GM12878 (cell line): Measurements from ENCODE around the gene ARX. TPM values are rescaled to one million over a fixed set of nuclear protein-coding genes. Genes with fewer than 3 reads are reported as not detected.

Source experiments
- ATAC-seq: fragments of 200-7000 bp; cut with Tn5 transposase; 3 replicates; pipeline ENCODE4 v1.9.1; 2020; ENCODE audit warnings: mild to moderate bottlenecking, moderate library complexity
- BruUV-seq: library from RNA; stranded (reverse); fragments of 400-500 nt; replicated peaks from 2 replicates; lab custom pipeline; 2021; lab: Mats Ljungman, UMichigan
- CTCF ChIA-PET: fragments of 300-600 bp; sonication (Branson Sonifier 250); formaldehyde crosslinking; extraction: SDS; loops from one replicate; lab custom pipeline; 2021; ENCODE audit warnings: inconsistent platforms; lab: Yijun Ruan, JAX
- POLR2A ChIA-PET: fragments of 350-600 bp; formaldehyde crosslinking; extraction: SDS; loops from one replicate; lab custom pipeline; 2021; ENCODE audit warnings: inconsistent platforms; lab: Charles Lee
- RAD21 ChIA-PET: fragments of 300-600 bp; sonication (Branson Sonifier 250); formaldehyde crosslinking; loops from one replicate; lab custom pipeline; 2023; ENCODE audit warnings: antibody characterized with exemption; ENCODE audit not compliant: unreplicated experiment; lab: Charles Lee
- SMC1A ChIA-PET: fragments of 300-600 bp; sonication (Branson Sonifier 250); formaldehyde crosslinking; loops from one replicate; lab custom pipeline; 2023; ENCODE audit not compliant: unreplicated experiment, uncharacterized antibody; lab: Charles Lee
- DNase-seq: peaks from one replicate; pipeline ENCODE4 v3.0.0-alpha.2; 2011; ENCODE audit warnings: low read depth, low spot score
- FAIRE-seq: peaks from 3 replicates; lab custom pipeline; 2011; peaks lifted over from hg19 to GRCh38; lab: Jason Lieb, UNC
- H2AFZ ChIP-seq: 2 replicates; pipeline ENCODE4 v1.6.0; 2011; ENCODE audit warnings: low read depth, low read length, control low read depth; ENCODE audit not compliant: control insufficient read depth
- H3K27ac ChIP-seq: 2 replicates; pipeline ENCODE4 v1.5.1; 2011; ENCODE audit warnings: control low read depth; ENCODE audit not compliant: control insufficient read depth, insufficient read depth
- H3K27me3 ChIP-seq, 2 experiments: replicated peaks in 1 of 2; 2 replicates each; pipeline versions ENCODE4 v1.6.0 to v1.6.1; 2011; ENCODE audit warnings: low read length in 1 of 2; ENCODE audit not compliant: control insufficient read depth in 2 of 2, insufficient read depth in 2 of 2
- H3K36me3 ChIP-seq, 2 experiments: 2 replicates each; pipeline ENCODE4 v1.5.1; 2011; ENCODE audit warnings: low read length in 1 of 2; ENCODE audit not compliant: control insufficient read depth in 2 of 2, insufficient read depth in 2 of 2
- H3K4me1 ChIP-seq: 2 replicates; pipeline ENCODE4 v1.6.1; 2011; ENCODE audit warnings: mild to moderate bottlenecking, low read length, moderate library complexity, mixed read lengths; ENCODE audit not compliant: control insufficient read depth, insufficient read depth
- H3K4me2 ChIP-seq: 2 replicates; pipeline ENCODE4 v1.6.0; 2011; ENCODE audit warnings: control low read depth; ENCODE audit not compliant: control insufficient read depth, insufficient read depth
- H3K4me3 ChIP-seq: fragments of 200-600 bp; sonication (generic); 2 replicates; pipeline ENCODE4 v1.5.1; 2016
- H3K79me2 ChIP-seq: 2 replicates; pipeline ENCODE4 v1.6.0; 2011; ENCODE audit warnings: low read length; ENCODE audit not compliant: control insufficient read depth, insufficient read depth
- H3K9ac ChIP-seq: 2 replicates; pipeline ENCODE4 v1.8.0; 2011; ENCODE audit warnings: low read length, control low read depth, mixed read lengths; ENCODE audit not compliant: control insufficient read depth, insufficient read depth
- H3K9me3 ChIP-seq: replicated peaks from 3 replicates; pipeline ENCODE4 v1.5.1; 2011; ENCODE audit warnings: mild to moderate bottlenecking, low read length; ENCODE audit not compliant: control insufficient read depth, insufficient read depth
- H4K20me1 ChIP-seq: 2 replicates; pipeline ENCODE4 v1.6.0; 2011; ENCODE audit not compliant: control insufficient read depth, insufficient read depth
- CBFB ChIP-seq: IDR thresholded peaks from 2 replicates; pipeline ENCODE4 v1.6.1; 2016; ENCODE audit warnings: antibody characterized with exemption, low read depth
- JUND ChIP-seq: IDR thresholded peaks from 2 replicates; pipeline ENCODE4 v1.6.1; 2012; ENCODE audit warnings: low read depth, mild to moderate bottlenecking, low read length, improper control_type of control experiment, moderate library complexity
- NFIC ChIP-seq: IDR thresholded peaks from 2 replicates; pipeline ENCODE4 v1.6.1; 2012; ENCODE audit warnings: low read depth, mild to moderate bottlenecking, inconsistent platforms, low read length, moderate library complexity
- RB1 ChIP-seq: fragments of 450-650 bp; formaldehyde crosslinking; IDR thresholded peaks from 2 replicates; pipeline ENCODE4 v1.6.1; 2017; ENCODE audit warnings: mild to moderate bottlenecking, borderline replicate concordance
- SMARCA5 ChIP-seq: fragments of 450-650 bp; IDR thresholded peaks from 2 replicates; pipeline ENCODE4 v1.6.1; 2017; ENCODE audit warnings: mild to moderate bottlenecking
- SPI1 ChIP-seq: IDR thresholded peaks from 2 replicates; pipeline ENCODE4 v1.6.1; 2011; ENCODE audit warnings: low read depth, mild to moderate bottlenecking, low read length, moderate library complexity, borderline replicate concordance; ENCODE audit not compliant: insufficient read depth
- ZNF217 ChIP-seq: fragments of 450-650 bp; IDR thresholded peaks from 2 replicates; pipeline ENCODE4 v1.6.1; 2017; ENCODE audit warnings: antibody characterized with exemption, mild to moderate bottlenecking
- ZNF622 ChIP-seq: fragments of 450-650 bp; IDR thresholded peaks from 2 replicates; pipeline ENCODE4 v1.6.1; 2017; ENCODE audit warnings: mild to moderate bottlenecking, inconsistent platforms
- WGBS: methylation state at CpG from one replicate; pipeline ENCODE4 v1.1.6; 2016; ENCODE audit warnings: low lambda C conversion rate; ENCODE audit not compliant: insufficient replicate concordance, insufficient coverage; ENCODE audit errors: missing lambda C conversion rate; 5-methylcytosine and 5-hydroxymethylcytosine counted together
- in situ Hi-C: fragments of 300-500 bp; cut with MboI; formaldehyde crosslinking; loops from 9 replicates; pipeline ENCODE4 v1.14.3; 2018; ENCODE audit warnings: mixed read lengths
- intact Hi-C: fragments of 100-400 bp; cut with micrococcal nuclease; formaldehyde crosslinking; loops from one replicate; pipeline ENCODE4 v1.14.2; 2022; ENCODE audit not compliant: unreplicated experiment
- polyA plus RNA-seq, 11 experiments: library from polyadenylated mRNA; depleted of rRNA in 4 of 11; unstranded in 6 of 11; stranded (reverse) in 5 of 11; fragments of >200 nt; fragmentation: Nextera tagmentation in 4 of 11; fragmentation: Illumina TruSeq in 1 of 11; extraction: Ambion mirVana in 4 of 11; extraction: Trizol in 1 of 11; gene quantifications; 1 replicate in 1 of 11; 2 replicates in 10 of 11; pipeline versions ENCODE4 v1.2.1 to v1.2.3, GENCODE V29; 2011 to 2016; ENCODE audit warnings: inconsistent platforms in 2 of 11, missing spikeins in 2 of 11, low read depth in 1 of 11
- total RNA-seq, 4 experiments: library from RNA; depleted of rRNA in 3 of 4; stranded (reverse); fragments of >200 nt in 3 of 4; fragmentation: Illumina TruSeq in 1 of 4; extraction: Trizol in 1 of 4; gene quantifications; 2 replicates each; pipeline versions ENCODE4 v1.2.1 to v1.2.3, GENCODE V29; 2013 to 2021

ARX gene
- total and polyA plus RNA-seq, 10 of the 15 experiments (the other 5 are each of a cell fraction or from before 2014, with no cell fraction given) = 0.03 TPM; not detected in 9

DNA sequence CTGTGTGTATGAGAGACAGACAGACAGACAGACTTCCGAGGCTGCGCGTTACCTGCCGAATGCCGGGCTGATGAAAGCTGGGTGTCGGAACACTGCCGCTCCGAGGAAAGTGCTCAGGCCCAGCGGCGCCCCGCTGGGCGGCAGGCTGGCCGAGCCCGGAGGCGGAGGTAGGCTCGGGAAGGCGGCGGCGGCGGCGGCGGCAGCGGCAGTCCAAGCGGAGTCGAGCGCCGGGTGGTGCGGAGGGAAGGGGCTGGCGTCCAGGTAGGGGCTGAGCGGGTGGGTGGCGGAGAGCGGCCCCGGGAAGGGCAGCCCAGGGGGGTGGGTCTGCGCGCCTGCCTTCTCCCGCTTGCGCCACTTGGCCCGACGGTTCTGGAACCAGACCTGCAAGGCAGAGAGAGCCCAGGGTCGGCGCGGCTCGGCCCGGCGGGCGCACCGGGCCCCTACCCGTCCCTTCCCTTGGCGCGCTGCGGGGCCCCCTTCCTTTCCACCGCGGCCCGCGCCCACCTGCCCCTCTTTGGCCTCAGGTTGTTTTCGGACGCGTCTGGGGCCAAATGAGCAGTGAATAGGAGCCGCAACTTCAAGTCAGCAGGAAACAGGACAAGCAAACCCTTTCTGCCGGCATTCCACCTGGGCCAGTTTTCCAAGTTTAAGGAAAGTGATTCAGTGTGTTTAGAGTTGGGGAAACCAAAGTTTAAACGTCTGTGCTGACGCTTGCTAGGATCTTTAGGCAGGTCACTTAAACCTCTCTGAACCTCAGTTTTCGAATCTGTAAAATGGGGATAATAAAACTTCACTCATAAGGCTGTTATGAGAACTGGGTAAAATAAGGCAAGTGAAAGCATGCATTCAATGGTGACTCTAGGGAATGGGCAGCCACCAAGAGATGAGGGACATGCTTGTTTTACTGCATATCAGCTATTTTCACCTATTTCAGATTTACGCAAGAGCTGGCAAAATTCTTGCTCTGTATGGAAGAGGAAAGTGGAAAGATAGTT, 8.4 kb downstream of the ARX start:
- H3K4me3 ChIP-seq = no peak overlapping the region
- in situ Hi-C loops (no loop called here), intact Hi-C loops (no loop called here)
- BruUV-seq = no TSS peak
- POLR2A ChIA-PET = no interaction called here
- 39% methylated on average over 47 of the region's 64 CpGs for WGBS
- H3K4me1 ChIP-seq = no peaks in the 10 kb centered on the region
- RAD21 ChIA-PET = no interaction called here
- TF ChIP-seq ZNF217 = no peak
- no peak for TF ChIP-seq JUND
- no peak for TF ChIP-seq RB1
- no peak for TF ChIP-seq SPI1
- no peak for TF ChIP-seq CBFB
- TF ChIP-seq ZNF622 = no peak
- TF ChIP-seq NFIC = no peak
- TF ChIP-seq SMARCA5 = no peak
- FAIRE-seq (no peak), DNase-seq (no peak), ATAC-seq (no peak)
- no peaks in the 10 kb centered on the region for H4K20me1 ChIP-seq
- H3K9me3 ChIP-seq = no peaks in the 10 kb centered on the region
- peaks cover 0 to 7% of the 10 kb centered on the region in 2 experiments; a peak in 3 of 4 replicates for H3K27me3 ChIP-seq
- no peak overlapping the region for H3K4me2 ChIP-seq
- CTCF ChIA-PET = no interaction called here
- no peak overlapping the region for H3K9ac ChIP-seq
- H3K36me3 ChIP-seq = no peaks in the 10 kb centered on the region
- SMC1A ChIA-PET = no interaction called here
- H2AFZ ChIP-seq = no peak overlapping the region
- H3K79me2 ChIP-seq = no peaks in the 10 kb centered on the region
- H3K27ac ChIP-seq = no peak overlapping the region
